GM12878 (cell line): ENCODE measurements around the gene CCN2. TPM values are rescaled to one million over a fixed set of nuclear protein-coding genes. Genes with fewer than 3 reads are reported as not detected.

Experiments used
- ATAC-seq: fragments of 200-7000 bp; cut with Tn5 transposase; 3 replicates; pipeline ENCODE4 v1.9.1; 2020; ENCODE audit warnings: mild to moderate bottlenecking, moderate library complexity
- BruUV-seq: library from RNA; stranded (reverse); fragments of 400-500 nt; replicated peaks from 2 replicates; lab custom pipeline; 2021; lab: Mats Ljungman, UMichigan
- CTCF ChIA-PET: fragments of 300-600 bp; sonication (Branson Sonifier 250); formaldehyde crosslinking; extraction: SDS; loops from one replicate; lab custom pipeline; 2021; ENCODE audit warnings: inconsistent platforms; lab: Yijun Ruan, JAX
- POLR2A ChIA-PET: fragments of 350-600 bp; formaldehyde crosslinking; extraction: SDS; loops from one replicate; lab custom pipeline; 2021; ENCODE audit warnings: inconsistent platforms; lab: Charles Lee
- RAD21 ChIA-PET: fragments of 300-600 bp; sonication (Branson Sonifier 250); formaldehyde crosslinking; loops from one replicate; lab custom pipeline; 2023; ENCODE audit warnings: antibody characterized with exemption; ENCODE audit not compliant: unreplicated experiment; lab: Charles Lee
- SMC1A ChIA-PET: fragments of 300-600 bp; sonication (Branson Sonifier 250); formaldehyde crosslinking; loops from one replicate; lab custom pipeline; 2023; ENCODE audit not compliant: unreplicated experiment, uncharacterized antibody; lab: Charles Lee
- DNase-seq: peaks from one replicate; pipeline ENCODE4 v3.0.0-alpha.2; 2011; ENCODE audit warnings: low read depth, low spot score
- FAIRE-seq: peaks from 3 replicates; lab custom pipeline; 2011; peaks lifted over from hg19 to GRCh38; lab: Jason Lieb, UNC
- H2AFZ ChIP-seq: 2 replicates; pipeline ENCODE4 v1.6.0; 2011; ENCODE audit warnings: low read depth, low read length, control low read depth; ENCODE audit not compliant: control insufficient read depth
- H3K27ac ChIP-seq: 2 replicates; pipeline ENCODE4 v1.5.1; 2011; ENCODE audit warnings: control low read depth; ENCODE audit not compliant: control insufficient read depth, insufficient read depth
- H3K27me3 ChIP-seq, 2 experiments: replicated peaks in 1 of 2; 2 replicates each; pipeline versions ENCODE4 v1.6.0 to v1.6.1; 2011; ENCODE audit warnings: low read length in 1 of 2; ENCODE audit not compliant: control insufficient read depth in 2 of 2, insufficient read depth in 2 of 2
- H3K36me3 ChIP-seq, 2 experiments: 2 replicates each; pipeline ENCODE4 v1.5.1; 2011; ENCODE audit warnings: low read length in 1 of 2; ENCODE audit not compliant: control insufficient read depth in 2 of 2, insufficient read depth in 2 of 2
- H3K4me1 ChIP-seq: 2 replicates; pipeline ENCODE4 v1.6.1; 2011; ENCODE audit warnings: mild to moderate bottlenecking, low read length, moderate library complexity, mixed read lengths; ENCODE audit not compliant: control insufficient read depth, insufficient read depth
- H3K4me2 ChIP-seq: 2 replicates; pipeline ENCODE4 v1.6.0; 2011; ENCODE audit warnings: control low read depth; ENCODE audit not compliant: control insufficient read depth, insufficient read depth
- H3K4me3 ChIP-seq: fragments of 200-600 bp; sonication (generic); 2 replicates; pipeline ENCODE4 v1.5.1; 2016
- H3K79me2 ChIP-seq: 2 replicates; pipeline ENCODE4 v1.6.0; 2011; ENCODE audit warnings: low read length; ENCODE audit not compliant: control insufficient read depth, insufficient read depth
- H3K9ac ChIP-seq: 2 replicates; pipeline ENCODE4 v1.8.0; 2011; ENCODE audit warnings: low read length, control low read depth, mixed read lengths; ENCODE audit not compliant: control insufficient read depth, insufficient read depth
- H3K9me3 ChIP-seq: replicated peaks from 3 replicates; pipeline ENCODE4 v1.5.1; 2011; ENCODE audit warnings: mild to moderate bottlenecking, low read length; ENCODE audit not compliant: control insufficient read depth, insufficient read depth
- H4K20me1 ChIP-seq: 2 replicates; pipeline ENCODE4 v1.6.0; 2011; ENCODE audit not compliant: control insufficient read depth, insufficient read depth
- MYB ChIP-seq: fragments of 150-350 bp; IDR thresholded peaks from 2 replicates; pipeline ENCODE4 v1.6.1; 2014; ENCODE audit warnings: mild to moderate bottlenecking, low read depth, low read length, borderline replicate concordance
- RAD21 ChIP-seq: IDR thresholded peaks from 2 replicates; pipeline ENCODE4 v1.6.1; 2011; ENCODE audit warnings: mild to moderate bottlenecking, low read depth, low read length, moderate library complexity; ENCODE audit not compliant: insufficient read depth
- SMC3 ChIP-seq: IDR thresholded peaks from 2 replicates; pipeline ENCODE4 v1.6.1; 2011; ENCODE audit warnings: low read length, improper control_type of control experiment, borderline replicate concordance
- WGBS: methylation state at CpG from one replicate; pipeline ENCODE4 v1.1.6; 2016; ENCODE audit warnings: low lambda C conversion rate; ENCODE audit not compliant: insufficient replicate concordance, insufficient coverage; ENCODE audit errors: missing lambda C conversion rate; 5-methylcytosine and 5-hydroxymethylcytosine counted together
- in situ Hi-C: fragments of 300-500 bp; cut with MboI; formaldehyde crosslinking; loops from 9 replicates; pipeline ENCODE4 v1.14.3; 2018; ENCODE audit warnings: mixed read lengths
- intact Hi-C: fragments of 100-400 bp; cut with micrococcal nuclease; formaldehyde crosslinking; loops from one replicate; pipeline ENCODE4 v1.14.2; 2022; ENCODE audit not compliant: unreplicated experiment
- polyA plus RNA-seq, 11 experiments: library from polyadenylated mRNA; depleted of rRNA in 4 of 11; unstranded in 6 of 11; stranded (reverse) in 5 of 11; fragments of >200 nt; fragmentation: Nextera tagmentation in 4 of 11; fragmentation: Illumina TruSeq in 1 of 11; extraction: Ambion mirVana in 4 of 11; extraction: Trizol in 1 of 11; gene quantifications; 1 replicate in 1 of 11; 2 replicates in 10 of 11; pipeline versions ENCODE4 v1.2.1 to v1.2.3, GENCODE V29; 2011 to 2016; ENCODE audit warnings: inconsistent platforms in 2 of 11, missing spikeins in 2 of 11, low read depth in 1 of 11
- total RNA-seq, 4 experiments: library from RNA; depleted of rRNA in 3 of 4; stranded (reverse); fragments of >200 nt in 3 of 4; fragmentation: Illumina TruSeq in 1 of 4; extraction: Trizol in 1 of 4; gene quantifications; 2 replicates each; pipeline versions ENCODE4 v1.2.1 to v1.2.3, GENCODE V29; 2013 to 2021
- TF ChIP-seq, protein P1 (sequence below), 3 experiments: IDR thresholded peaks in 2 of 3; conservative IDR thresholded peaks in 1 of 3; 2 replicates each; pipeline ENCODE4 v1.5.1; 2011; ENCODE audit warnings: low read depth in 3 of 3, low read length in 3 of 3, mild to moderate bottlenecking in 3 of 3, control low read depth in 2 of 3, moderate library complexity in 2 of 3, inconsistent platforms in 1 of 3, mixed read lengths in 1 of 3; ENCODE audit not compliant: control insufficient read depth in 2 of 3, insufficient read depth in 1 of 3; ENCODE audit errors: extremely low read depth in 1 of 3

Gene CCN2
- total and polyA plus RNA-seq, 10 of the 15 experiments (the other 5 are each of a cell fraction or from before 2014, with no cell fraction given) = 0.26 to 0.62 (median 0.44) TPM; not detected in 7

DNA sequence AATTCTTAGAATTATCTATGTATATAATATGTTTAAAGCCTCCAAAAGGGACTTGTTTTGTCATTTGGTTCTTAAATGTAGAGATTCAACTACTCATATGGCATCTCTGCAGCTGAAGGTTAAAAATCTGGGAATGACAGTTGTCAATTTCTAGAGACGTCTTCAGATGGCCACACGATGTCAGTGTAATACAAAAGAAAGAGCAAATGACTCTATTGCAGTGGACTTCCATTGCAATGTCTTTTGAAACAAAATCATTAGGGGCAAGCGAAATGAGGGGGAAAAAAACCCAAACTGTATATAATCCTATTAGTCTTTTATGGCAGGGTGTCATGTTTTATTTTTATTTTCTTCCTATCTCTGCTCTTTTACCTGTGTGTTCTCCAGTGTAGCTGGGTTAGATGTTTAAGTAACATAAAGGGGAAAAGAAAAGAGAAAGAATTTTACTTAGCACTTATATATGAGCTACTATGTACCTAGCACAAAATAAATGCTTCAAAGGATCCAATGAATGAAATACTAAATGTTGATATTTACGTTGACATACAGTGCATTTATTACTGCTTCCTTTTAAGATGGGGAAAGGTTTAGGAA, 26.2 kb downstream of the CCN2 start:
- Histone ChIP-seq H3K36me3 (no peaks in the 10 kb centered on the region), H4K20me1 (no peaks in the 10 kb centered on the region), H3K27ac (no peak overlapping the region), H3K9me3 (peaks cover 6% of the 10 kb centered on the region; the same call in 2 of the 3 replicates), H3K4me3 (no peak overlapping the region), H3K27me3 (no peaks in the 10 kb centered on the region; a peak in 1 of 4 replicates), H3K4me2 (no peak overlapping the region), H3K79me2 (no peaks in the 10 kb centered on the region), H3K9ac (no peak overlapping the region), H3K4me1 (no peaks in the 10 kb centered on the region), H2AFZ (no peak overlapping the region)
- FAIRE-seq (no peak), ATAC-seq (no peak), DNase-seq (no peak)
- SMC1A ChIA-PET = interaction anchor here (0.7 to 1.2 kb wide), 2 partner anchors 153 to 342 kb away, joined by 3 read pairs; no protein-coding TSS in a partner anchor
- RAD21 ChIA-PET = interaction anchor here (1.3 to 1.7 kb wide), 3 partner anchors 10 to 373 kb away, joined by 3 to 5 read pairs (median 4); no protein-coding TSS in a partner anchor
- CTCF ChIA-PET = interaction anchor here (0.6 to 3.8 kb wide), 9 partner anchors 10 to 1104 kb away, joined by 3 to 36 read pairs (median 3); no protein-coding TSS in a partner anchor
- 0% methylated on average over 4 of the region's 4 CpGs for WGBS
- no TSS peak for BruUV-seq
- in situ Hi-C loops = no loop called here
- POLR2A ChIA-PET = no interaction called here
- intact Hi-C loops = loop anchor here (2.0 to 10.0 kb wide), 2 partner anchors 294 to 370 kb away; no protein-coding TSS in a partner anchor
- TF ChIP-seq, protein P1, sequence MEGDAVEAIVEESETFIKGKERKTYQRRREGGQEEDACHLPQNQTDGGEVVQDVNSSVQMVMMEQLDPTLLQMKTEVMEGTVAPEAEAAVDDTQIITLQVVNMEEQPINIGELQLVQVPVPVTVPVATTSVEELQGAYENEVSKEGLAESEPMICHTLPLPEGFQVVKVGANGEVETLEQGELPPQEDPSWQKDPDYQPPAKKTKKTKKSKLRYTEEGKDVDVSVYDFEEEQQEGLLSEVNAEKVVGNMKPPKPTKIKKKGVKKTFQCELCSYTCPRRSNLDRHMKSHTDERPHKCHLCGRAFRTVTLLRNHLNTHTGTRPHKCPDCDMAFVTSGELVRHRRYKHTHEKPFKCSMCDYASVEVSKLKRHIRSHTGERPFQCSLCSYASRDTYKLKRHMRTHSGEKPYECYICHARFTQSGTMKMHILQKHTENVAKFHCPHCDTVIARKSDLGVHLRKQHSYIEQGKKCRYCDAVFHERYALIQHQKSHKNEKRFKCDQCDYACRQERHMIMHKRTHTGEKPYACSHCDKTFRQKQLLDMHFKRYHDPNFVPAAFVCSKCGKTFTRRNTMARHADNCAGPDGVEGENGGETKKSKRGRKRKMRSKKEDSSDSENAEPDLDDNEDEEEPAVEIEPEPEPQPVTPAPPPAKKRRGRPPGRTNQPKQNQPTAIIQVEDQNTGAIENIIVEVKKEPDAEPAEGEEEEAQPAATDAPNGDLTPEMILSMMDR (IDR thresholded peaks at IDR 0.05 in 2 of 3, conservative IDR thresholded peaks at IDR 0.05 in 1 of 3; ENCODE audit: control insufficient read depth in 2 of 3, extremely low read depth in 1 of 3, insufficient read depth in 1 of 3, low read depth in 3 of 3, low read length in 3 of 3) = peak in 2 of 3 experiments; percentile 10 to 37; a peak in 2 of 6 replicates
- peak; percentile 28; the same call in 1 of the 2 replicates for TF ChIP-seq SMC3
- TF ChIP-seq RAD21 = peak; percentile 49
- TF ChIP-seq MYB = no peak
